Right renal cortex interstitium (tissue), 3 donors: ENCODE results near the gene TOR3A. TPM values are rescaled to one million over a fixed set of nuclear protein-coding genes. Genes with fewer than 3 reads are reported as not detected.

Experiments
- DNase-seq, 3 donors: peaks; one replicate each; pipeline ENCODE4 v3.0.0-alpha.2; 2013; ENCODE audit warnings: low read depth in 3 of 3, low spot score in 2 of 3
- polyA plus RNA-seq, 3 donors: library from polyadenylated mRNA; unstranded; fragments of 120-200 nt; gene quantifications; one replicate each; pipeline ENCODE4 v1.2.1, GENCODE V29; 2013; ENCODE audit not compliant: insufficient read length in 3 of 3

The TOR3A gene
- polyA plus RNA-seq, 3 donors: 24.3 to 26.1 (median 26.1) TPM

DNA sequence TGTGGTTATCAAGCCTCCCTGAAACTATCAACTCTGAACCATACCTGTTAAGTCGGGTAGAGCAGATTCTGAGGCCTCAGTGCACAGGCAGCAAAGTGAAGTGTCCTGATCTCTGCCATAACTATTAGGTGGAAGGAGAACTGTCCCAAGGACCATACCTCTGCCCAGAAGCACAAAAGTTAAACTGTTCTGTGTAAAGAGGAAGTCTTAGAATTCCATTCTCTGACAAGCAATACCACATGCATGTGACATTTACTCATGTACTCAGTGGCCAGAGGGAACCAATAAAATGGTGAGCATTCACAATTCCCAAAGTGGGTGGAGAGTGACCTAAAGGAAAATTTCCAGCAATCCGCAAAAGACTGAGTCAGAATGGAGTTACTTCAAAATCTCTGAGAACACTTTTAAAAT, 61.0 kb downstream of the TOR3A start:
- DNase-seq: no peak

DNA sequence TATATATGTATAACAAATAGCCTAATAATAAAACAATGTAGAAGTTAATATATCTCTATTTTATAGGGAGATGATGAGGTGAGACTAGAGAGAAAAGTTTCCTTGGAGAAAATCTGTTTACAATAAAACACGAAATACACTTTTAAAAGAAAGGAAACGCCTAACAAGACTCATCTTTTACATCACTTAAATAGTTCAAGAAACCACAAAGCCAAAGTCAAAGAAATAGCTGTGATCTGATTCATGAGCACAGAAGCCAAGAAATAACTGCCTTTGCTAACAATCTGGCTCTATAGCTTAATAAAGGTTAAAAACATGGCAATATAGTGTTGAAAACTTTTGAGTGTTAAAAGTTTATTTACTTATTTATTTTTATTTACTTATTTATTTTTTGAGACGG, 61.5 kb downstream of the TOR3A start:
- DNase-seq: no peak

DNA sequence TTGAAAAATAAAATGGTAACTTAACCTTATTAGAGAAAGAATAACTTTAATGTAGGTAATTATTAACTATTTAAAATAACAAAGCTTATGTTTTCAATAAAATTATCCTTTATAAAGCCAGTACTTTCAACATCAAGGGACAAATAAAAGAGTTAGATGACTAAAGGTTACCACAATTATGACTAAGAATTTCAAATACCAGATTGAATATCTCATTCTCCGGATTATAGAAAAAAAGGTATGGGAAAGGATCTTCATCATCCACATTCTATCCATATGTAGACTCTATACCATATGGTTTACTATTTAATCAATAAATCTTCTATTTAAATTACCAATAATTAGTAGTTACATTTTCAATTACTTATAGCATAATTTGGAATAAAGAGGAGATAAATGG, 62.8 kb downstream of the TOR3A start:
- DNase-seq: no peak

DNA sequence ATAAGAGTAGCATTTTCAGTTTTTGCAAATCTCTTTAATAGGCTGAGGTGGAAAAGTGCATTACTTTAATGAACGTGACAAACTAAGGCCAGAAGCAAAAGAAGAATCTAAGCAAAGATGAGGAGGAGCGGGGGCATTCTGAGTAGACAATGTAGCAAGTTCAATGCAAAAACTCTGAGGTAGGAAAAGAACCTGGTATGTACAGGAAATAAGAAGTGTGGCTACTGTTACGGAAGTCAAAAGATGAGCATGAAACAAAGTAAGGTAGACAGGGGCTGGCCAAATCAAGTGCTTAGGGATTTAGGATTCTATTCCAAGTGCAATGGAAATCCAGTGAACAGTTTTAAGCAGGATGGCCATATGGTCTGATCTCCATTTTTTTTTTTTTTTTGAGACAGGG, 63.7 kb downstream of the TOR3A start:
- DNase-seq: no peak

Other genes starting within 250 kb of the TOR3A start
- 1 to 10 TPM; 4.7 to 8.7 (median 7.8) TPM for gene ANGPTL1, start 211.0 kb upstream of the TOR3A start, polyA plus RNA-seq
- 10 to 100 TPM; 42.4 to 48.2 (median 44.8) TPM for gene FAM20B, start 56.2 kb upstream of the TOR3A start, polyA plus RNA-seq
- 10 to 100 TPM; 10.5 to 11.0 (median 10.8) TPM for gene ABL2, start 147.6 kb downstream of the TOR3A start, polyA plus RNA-seq
- 10 to 100 TPM; 33.6 to 39.0 (median 35.0) TPM for gene SOAT1, start 211.7 kb downstream of the TOR3A start, polyA plus RNA-seq